SU-DHL-6 (cell line): ENCODE results near the gene TRIP4.

Experiments
- H2AFZ ChIP-seq: fragments of 200-600 bp; sonication (generic); 2 replicates; pipeline ENCODE4 v1.6.1; 2014; ENCODE audit warnings: low read depth, mild to moderate bottlenecking, moderate library complexity, mixed read lengths, antibody characterized with exemption, low read length; ENCODE audit not compliant: severe bottlenecking
- H3F3A ChIP-seq: fragments of 200-600 bp; shearing (Covaris generic); 2 replicates; pipeline ENCODE4 v1.6.0; 2016; ENCODE audit warnings: antibody characterized with exemption, mild to moderate bottlenecking; ENCODE audit not compliant: insufficient read depth
- H3K27ac ChIP-seq: fragments of 200-600 bp; sonication (generic); 2 replicates; pipeline ENCODE4 v1.5.1; 2016; ENCODE audit warnings: low read depth, mild to moderate bottlenecking, low read length, moderate library complexity, mixed read lengths
- H3K27me3 ChIP-seq: fragments of 200-600 bp; sonication (generic), shearing (Covaris generic); 2 replicates; pipeline ENCODE4 v1.6.0; 2014; ENCODE audit warnings: mild to moderate bottlenecking, low read length
- H3K36me3 ChIP-seq: fragments of 200-600 bp; sonication (generic); 2 replicates; pipeline ENCODE4 v1.6.1; 2014; ENCODE audit warnings: mild to moderate bottlenecking, low read length, mixed read lengths
- H3K4me2 ChIP-seq: fragments of 300-600, 200-600 bp; shearing (Covaris generic), sonication (generic); 2 replicates; pipeline ENCODE4 v1.6.0; 2014; ENCODE audit warnings: low read length, low read depth, mild to moderate bottlenecking; ENCODE audit not compliant: poor library complexity, severe bottlenecking
- H3K4me3 ChIP-seq: fragments of 200-600 bp; sonication (generic); 2 replicates; pipeline ENCODE4 v1.5.1; 2014; ENCODE audit warnings: antibody characterized with exemption, low read length, mild to moderate bottlenecking, mixed read lengths; ENCODE audit not compliant: insufficient read depth, poor library complexity, severe bottlenecking
- H3K79me2 ChIP-seq: fragments of 200-600 bp; sonication (generic); 2 replicates; pipeline ENCODE4 v1.6.1; 2014; ENCODE audit warnings: mild to moderate bottlenecking, low read length, moderate library complexity; ENCODE audit not compliant: insufficient read depth
- H3K9ac ChIP-seq: fragments of 200-600 bp; sonication (generic); 2 replicates; pipeline ENCODE4 v1.7.0; 2014; ENCODE audit warnings: mild to moderate bottlenecking, low read length
- H3K9me2 ChIP-seq: fragments of 200-600 bp; sonication (generic); replicated peaks from 2 replicates; pipeline ENCODE4 v1.6.1; 2014; ENCODE audit warnings: low read length; ENCODE audit not compliant: insufficient read depth
- H3K9me3 ChIP-seq: fragments of 200-600 bp; sonication (generic); 2 replicates; pipeline ENCODE4 v1.6.1; 2014; ENCODE audit warnings: low read length, mixed read lengths; ENCODE audit not compliant: insufficient read depth
- H4K20me1 ChIP-seq: fragments of 200-600 bp; sonication (generic); 2 replicates; pipeline ENCODE4 v1.6.1; 2014; ENCODE audit warnings: low read depth, mild to moderate bottlenecking, antibody characterized with exemption, low read length, moderate library complexity, mixed read lengths
- CTCF ChIP-seq: fragments of 200-600 bp; sonication (generic); IDR thresholded peaks from one replicate; pipeline ENCODE4 v1.5.1; 2017; ENCODE audit warnings: antibody characterized with exemption, mild to moderate bottlenecking, low read length, moderate library complexity; ENCODE audit not compliant: insufficient read depth, poor library complexity, severe bottlenecking
- EZH2phosphoT487 ChIP-seq: fragments of 200-600 bp; sonication (generic), shearing (Covaris generic); conservative IDR thresholded peaks from 2 replicates; pipeline ENCODE4 v1.6.1; 2018; ENCODE audit warnings: mild to moderate bottlenecking, antibody characterized with exemption, low read length, moderate library complexity, mixed read lengths

Gene TRIP4

GRCh38 chr15:64387562-64388168, at the start of gene TRIP4:
TRIP4 (plus strand) TSS chr15:64387836; CDS start chr15:64387864, 28 bp downstream.
- H3K36me3 ChIP-seq: no peaks in the 10 kb centered on the region
- peaks cover 16% of the 10 kb centered on the region for H3F3A ChIP-seq
- peaks cover 13% of the 10 kb centered on the region; the same call in 1 of the 2 replicates for H3K79me2 ChIP-seq
- H3K9me3 ChIP-seq: no peaks in the 10 kb centered on the region
- H3K4me2 ChIP-seq: peak within 1 kb of the TSS; percentile 73
- H3K9ac ChIP-seq: peak within 1 kb of the TSS; percentile 82
- H3K9me2 ChIP-seq: no peaks in the 10 kb centered on the region
- TF ChIP-seq EZH2phosphoT487: no peak
- no peak for TF ChIP-seq CTCF
- H3K27ac ChIP-seq: peak within 1 kb of the TSS; percentile 66
- peak within 1 kb of the TSS; percentile 98 for H3K4me3 ChIP-seq
- H2AFZ ChIP-seq: peak within 1 kb of the TSS; percentile 97
- no peaks in the 10 kb centered on the region for H4K20me1 ChIP-seq
- no peaks in the 10 kb centered on the region for H3K27me3 ChIP-seq

GRCh38 chr15:64340355-64340754, 47.3 kb upstream of the TRIP4 start:
- TF ChIP-seq EZH2phosphoT487 (no peak), CTCF (no peak)

GRCh38 chr15:64341961-64342360, 45.7 kb upstream of the TRIP4 start:
- Histone ChIP-seq H3K9me3 (no peaks in the 10 kb centered on the region), H3K4me3 (no peak overlapping the region), H3K27ac (no peak overlapping the region), H3F3A (no peaks in the 10 kb centered on the region), H2AFZ (no peak overlapping the region), H3K4me2 (no peak overlapping the region), H3K36me3 (no peaks in the 10 kb centered on the region), H3K27me3 (no peaks in the 10 kb centered on the region), H3K9ac (no peak overlapping the region), H4K20me1 (peaks cover 3% of the 10 kb centered on the region; the same call in 1 of the 2 replicates), H3K79me2 (peaks cover 38% of the 10 kb centered on the region), H3K9me2 (no peaks in the 10 kb centered on the region)
- no peak for TF ChIP-seq CTCF
- no peak for TF ChIP-seq EZH2phosphoT487

More at GRCh38 chr15:64340355-64340754, 47.3 kb upstream of the TRIP4 start:
- Histone ChIP-seq H3K27ac (no peak overlapping the region), H4K20me1 (no peaks in the 10 kb centered on the region), H3K27me3 (no peaks in the 10 kb centered on the region), H3K4me3 (no peak overlapping the region), H3K79me2 (peaks cover 27% of the 10 kb centered on the region), H3K9ac (no peak overlapping the region), H3K9me2 (no peaks in the 10 kb centered on the region), H3K36me3 (no peaks in the 10 kb centered on the region), H3K4me2 (no peak overlapping the region), H3K9me3 (no peaks in the 10 kb centered on the region), H3F3A (peaks cover 9% of the 10 kb centered on the region), H2AFZ (no peak overlapping the region)
